GM19099 (cell line): ENCODE measurements around the gene PPFIA4.

ENCODE experiments used
- POLR2A ChIP-seq: IDR thresholded peaks from 3 replicates; pipeline ENCODE4 v1.6.1; 2011; ENCODE audit warnings: low read depth; ENCODE audit not compliant: insufficient read length; ENCODE audit errors: extremely low read depth

PPFIA4 gene

DNA sequence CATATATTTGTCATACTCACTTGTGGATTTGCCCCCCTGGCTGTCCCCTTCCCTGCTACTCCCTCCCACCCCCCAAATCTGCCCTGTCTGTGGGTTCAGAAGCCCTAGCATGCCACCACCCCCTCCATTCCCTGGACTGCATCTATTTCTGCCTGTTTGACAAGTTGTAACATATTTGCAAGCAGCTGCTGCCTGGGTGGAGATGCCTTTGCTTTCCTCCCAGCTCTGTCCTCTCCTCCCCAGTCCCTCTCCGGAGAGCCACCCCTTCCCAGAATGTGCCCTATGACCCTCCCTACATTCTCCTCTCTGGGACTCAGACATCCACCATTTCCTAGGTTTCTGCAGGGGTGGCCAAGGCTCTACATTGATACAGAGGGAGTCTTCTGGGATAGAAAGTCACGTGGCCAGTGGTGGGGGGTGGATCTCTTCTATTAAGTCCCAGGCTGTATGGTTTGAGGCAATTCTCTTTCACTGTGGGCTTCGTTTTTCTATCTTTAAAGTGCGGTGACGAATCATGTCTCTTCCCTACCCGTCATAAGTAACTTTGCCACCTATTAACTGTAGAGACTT is 65.6 kb downstream of the PPFIA4 start:
- no peak for TF ChIP-seq POLR2A

GRCh38 chr1:203093754-203094410 is 67.6 kb downstream of the PPFIA4 start:
- TF ChIP-seq POLR2A: no peak

DNA sequence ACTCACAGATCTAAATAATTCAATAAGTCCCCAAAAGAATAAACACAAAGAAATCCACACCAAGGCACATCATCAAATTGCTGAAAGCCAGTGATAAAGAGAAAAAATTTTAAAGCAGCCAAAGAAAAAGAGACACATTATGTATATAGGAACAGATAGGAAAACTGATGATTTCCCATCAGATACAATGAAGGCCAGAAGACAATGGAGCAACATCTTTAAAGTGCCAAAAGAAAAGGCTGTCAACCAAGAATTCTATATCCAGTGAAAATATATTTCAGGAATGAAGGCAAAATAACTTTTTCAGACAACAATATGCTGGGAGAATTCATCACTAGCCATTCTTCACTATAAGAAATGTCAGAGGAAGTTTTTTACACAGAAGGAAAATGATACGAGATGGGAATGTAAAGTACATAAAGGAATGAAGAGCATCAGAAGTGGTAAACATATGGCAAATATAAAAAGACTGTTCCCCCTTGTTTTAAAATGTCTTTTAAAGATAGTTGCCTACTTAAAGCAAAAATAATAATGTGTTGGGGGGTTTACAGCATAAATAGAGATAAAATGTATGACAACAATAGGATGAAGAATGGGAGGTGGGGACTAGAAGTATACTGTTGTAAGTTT is 68.9 kb downstream of the PPFIA4 start:
- TF ChIP-seq POLR2A: no peak

DNA sequence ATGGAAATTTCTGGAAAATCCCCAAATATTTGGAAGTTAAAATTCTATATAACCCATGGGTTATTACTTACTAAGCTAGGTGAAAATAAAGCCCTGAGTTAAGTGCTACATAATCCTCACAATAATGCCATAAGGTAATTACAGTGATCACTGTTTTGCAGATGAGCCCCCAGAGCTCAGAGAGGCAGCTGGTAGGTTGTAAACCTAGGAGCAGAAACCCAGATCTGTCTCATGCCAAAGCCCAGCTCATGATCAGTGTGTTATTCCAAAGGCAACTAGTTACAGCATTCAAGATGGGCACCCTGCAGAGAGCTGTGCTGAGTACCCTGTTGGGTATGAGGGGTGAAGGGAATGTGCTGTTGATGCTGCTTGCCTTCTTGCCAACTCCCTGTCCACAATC is 70.3 kb downstream of the PPFIA4 start:
- no peak for TF ChIP-seq POLR2A

GRCh38 chr1:203097001-203097400 is 70.7 kb downstream of the PPFIA4 start:
- TF ChIP-seq POLR2A: no peak

GRCh38 chr1:203098445-203098844 is 72.2 kb downstream of the PPFIA4 start:
- no peak for TF ChIP-seq POLR2A

DNA sequence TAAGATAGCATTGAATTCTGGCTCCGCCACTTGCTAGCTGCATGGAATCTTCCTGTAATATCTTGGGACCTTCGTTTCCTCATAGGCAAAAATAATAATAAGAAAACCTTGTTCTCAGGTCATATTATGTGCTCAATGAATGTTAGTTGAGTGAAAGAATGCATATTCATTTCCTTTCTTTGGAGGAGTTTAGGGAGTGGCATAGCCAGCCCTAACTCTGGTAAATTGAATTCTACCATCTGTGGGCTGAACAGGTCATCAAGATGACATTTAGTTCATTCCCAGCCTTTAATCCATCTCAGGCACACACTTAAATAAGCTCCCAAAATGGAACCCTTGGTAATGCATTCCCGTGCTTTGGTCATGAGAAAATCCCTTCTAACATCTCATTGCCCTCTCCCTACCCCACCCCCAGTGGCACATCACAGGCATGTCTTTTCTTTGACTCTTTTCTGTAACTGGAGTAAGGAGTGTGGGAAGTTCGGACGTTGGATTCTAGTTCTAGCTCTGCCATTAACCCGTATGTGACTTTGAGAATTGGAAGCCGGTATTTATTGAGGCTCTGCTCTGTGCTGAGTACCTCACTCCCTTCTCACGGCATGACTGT is 72.7 kb downstream of the PPFIA4 start:
- no peak for TF ChIP-seq POLR2A

GRCh38 chr1:203099805-203100515 is 73.7 kb downstream of the PPFIA4 start:
- TF ChIP-seq POLR2A: no peak

GRCh38 chr1:203100516-203100869 is 74.2 kb downstream of the PPFIA4 start:
- no peak for TF ChIP-seq POLR2A

DNA sequence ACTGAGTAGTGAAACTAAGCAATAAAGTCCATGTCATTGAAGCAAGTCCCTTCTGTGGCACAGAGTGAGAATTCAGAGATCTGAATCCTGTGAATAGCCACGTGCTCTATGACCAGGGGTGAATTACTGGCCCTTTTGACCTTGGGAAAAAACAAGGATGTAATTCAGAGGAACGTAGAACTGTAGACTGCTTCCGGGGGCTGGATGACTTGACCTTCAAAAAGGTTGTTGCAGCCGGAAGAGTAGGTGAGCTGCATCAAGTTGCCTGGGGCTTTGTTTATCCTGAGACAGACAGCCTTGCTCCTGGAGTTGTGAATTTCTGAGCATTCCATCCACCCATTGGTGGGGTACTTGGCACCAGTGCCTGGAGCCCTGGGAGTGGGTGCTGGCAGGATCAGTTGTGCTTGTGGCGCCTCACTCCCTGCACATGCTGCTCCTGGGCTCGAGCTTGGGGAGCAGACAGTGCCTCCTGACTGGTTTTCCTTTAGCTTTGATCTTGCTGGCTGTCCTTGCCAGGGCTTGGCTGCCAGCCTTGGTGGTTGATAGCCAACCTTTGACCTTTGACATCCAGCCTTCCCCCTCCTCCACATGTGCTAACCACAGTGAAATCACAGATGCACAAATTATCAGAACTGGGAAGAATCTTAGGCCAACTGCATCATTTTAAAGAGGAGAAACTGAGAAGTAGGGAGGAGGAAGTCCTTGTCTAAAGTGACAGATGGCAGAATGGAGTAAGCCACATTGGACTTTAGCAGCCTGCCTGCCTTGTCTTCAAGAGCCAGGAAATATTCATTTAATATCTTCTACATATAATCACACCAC is 75.7 kb downstream of the PPFIA4 start:
- no peak for TF ChIP-seq POLR2A

DNA sequence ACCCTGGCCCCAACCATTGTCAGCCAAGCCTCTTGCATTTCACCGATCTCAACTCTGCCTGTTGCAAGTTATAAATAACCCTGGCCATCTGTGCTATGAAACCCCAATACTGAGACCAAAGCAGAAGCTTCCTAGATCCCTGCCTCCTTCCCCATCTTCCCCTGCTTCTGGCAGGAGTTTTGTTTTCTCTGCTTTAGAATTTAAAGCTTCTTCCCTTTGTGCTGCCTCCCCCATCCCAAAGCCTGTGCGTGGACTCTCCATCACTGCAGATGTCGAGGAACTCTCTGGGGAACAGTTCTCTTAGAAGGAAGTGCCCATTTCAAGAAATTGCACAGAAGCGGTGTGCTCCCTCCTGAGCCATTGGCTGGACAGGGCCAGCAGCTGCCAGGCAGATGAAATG is 76.9 kb downstream of the PPFIA4 start:
- TF ChIP-seq POLR2A: no peak

DNA sequence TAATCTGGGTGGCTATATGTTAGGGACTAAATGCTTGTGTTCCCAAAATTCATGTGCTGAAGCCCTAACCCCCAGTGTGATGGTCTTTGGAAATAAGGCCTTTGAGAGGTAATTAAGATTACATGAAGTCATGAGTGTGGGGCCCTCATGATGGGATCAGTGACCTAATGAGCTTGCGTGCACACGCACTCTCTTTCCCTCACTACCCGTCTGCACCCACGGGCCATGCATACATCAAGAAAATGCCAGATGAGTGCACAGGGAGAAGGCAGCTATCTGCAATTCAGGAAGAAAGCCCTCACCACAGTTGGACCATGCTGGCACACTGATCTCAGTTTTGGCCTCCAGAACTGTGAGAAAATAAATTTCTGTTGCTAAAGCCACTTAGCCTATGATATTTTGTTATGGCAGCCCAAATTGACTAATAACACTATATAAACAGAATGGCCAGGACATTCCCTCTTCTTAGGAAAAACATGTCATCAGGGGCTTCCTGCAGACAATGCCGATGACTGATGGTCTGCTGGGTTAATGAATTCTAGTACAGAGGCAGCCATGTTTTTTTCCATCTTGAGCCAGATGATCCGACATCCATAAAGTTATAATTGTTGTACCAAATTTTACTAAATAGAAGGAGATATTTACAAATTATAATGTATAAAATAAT is 77.7 kb downstream of the PPFIA4 start:
- no peak for TF ChIP-seq POLR2A

DNA sequence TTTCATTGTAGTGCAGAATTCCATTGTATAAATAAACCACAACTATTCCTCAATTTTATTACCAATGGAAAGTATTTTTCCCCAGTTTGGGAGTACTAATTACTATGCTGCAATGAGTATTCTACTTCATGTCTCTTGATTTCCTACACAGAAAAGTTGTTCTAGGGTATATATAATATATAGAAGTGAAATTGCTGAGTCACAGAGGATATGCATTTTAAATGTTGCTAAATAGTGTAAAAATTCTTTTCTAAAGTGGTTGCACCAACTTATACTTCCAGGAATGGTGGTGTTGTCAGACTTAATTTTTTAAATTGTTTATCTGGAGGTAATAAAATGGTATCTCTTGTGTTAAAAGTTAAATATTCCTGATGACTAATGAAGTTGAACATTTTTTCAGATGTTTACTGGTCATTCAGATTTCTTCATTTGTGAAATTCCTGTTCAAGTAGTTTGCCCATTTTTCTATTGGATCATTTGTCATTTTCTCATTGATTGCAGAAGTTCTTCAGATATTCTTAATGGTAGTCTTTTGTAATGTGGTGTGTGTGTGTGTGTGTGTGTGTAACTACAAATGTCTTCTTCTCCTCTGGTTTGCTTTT is 78.6 kb downstream of the PPFIA4 start:
- no peak for TF ChIP-seq POLR2A

GRCh38 chr1:203112475-203112874 is 86.2 kb downstream of the PPFIA4 start:
- no peak for TF ChIP-seq POLR2A

DNA sequence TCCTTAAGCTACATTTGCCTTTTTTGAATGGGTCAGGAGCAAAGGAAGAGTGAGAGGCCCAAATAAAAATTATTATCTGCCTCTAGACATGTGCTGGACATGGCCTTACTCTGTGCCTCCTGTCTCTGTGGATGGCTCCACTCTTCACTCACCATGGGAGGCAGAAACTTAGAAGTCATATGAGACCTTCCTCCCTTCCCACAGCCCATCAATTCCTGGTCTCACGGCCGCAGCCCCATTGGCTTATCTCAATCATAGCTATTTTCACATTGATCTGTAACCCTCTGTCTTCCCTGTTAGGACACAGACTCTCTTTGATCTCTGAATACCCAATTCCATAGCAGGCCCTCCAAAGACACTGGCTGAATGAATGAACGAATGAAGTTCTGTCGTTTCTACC is 87.0 kb downstream of the PPFIA4 start:
- TF ChIP-seq POLR2A: no peak

- no peak for TF ChIP-seq POLR2A
Measured at GRCh38 chr1:203114202-203114601, 87.9 kb downstream of the PPFIA4 start.
